GM19035 (cell line): ENCODE results near the gene IER5.
"Not testable (repeated sequence)": the region's sequence is repeated elsewhere in the genome, so short reads cannot be mapped to it uniquely, and the experiment has no call there.

Experiments used
- ATAC-seq: cut with Tn5 transposase; IDR thresholded peaks from one replicate; pipeline ENCODE4 v1.9.1; 2021; ENCODE audit not compliant: unreplicated experiment

IER5 gene

DNA sequence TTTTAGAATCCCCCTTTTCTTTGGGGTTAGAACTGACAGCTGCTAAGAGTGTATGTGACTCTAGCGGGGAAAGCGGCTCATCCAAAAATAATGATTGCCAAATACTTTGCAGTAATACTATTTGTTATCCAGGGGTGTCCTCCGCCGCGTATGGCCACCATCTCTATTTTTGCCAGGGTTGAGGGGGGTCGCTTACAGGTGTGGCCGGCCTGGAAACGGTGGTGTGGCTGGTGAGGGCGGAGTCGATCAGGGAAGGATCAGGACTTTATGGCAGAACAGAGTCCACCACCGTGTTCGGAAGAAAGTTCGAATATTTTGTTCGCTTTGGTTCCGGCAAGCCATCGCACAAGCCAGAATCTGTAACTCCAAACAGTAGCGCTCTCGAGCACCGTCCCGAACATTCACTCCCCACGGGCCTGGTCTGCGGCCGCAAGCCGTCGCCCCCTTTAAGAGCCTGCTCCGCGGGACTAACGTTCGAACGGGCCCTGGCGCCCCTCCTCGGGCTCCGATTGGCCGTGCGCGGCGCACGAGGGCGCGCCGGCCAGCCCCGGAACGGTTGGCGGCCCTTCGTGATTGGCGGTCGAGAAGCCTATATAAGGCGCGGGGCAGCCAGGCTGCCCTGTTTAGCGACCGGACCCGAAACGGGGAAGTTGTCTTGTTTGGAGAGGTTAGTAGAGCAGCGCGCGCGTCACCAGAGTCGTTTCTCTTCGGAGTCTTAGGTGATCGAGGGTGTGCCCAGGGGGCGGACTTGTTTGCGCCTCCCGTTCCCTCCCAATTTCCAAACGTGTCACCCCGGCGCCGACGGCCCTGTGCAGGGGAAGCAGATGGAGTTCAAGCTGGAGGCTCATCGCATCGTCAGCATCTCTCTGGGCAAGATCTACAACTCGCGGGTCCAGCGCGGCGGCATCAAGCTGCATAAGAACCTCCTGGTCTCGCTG is at the start of gene IER5:
Gene IER5, plus strand, starts transcription at position 622 of the 938 bp plus-strand sequence. Its CDS starts 203 bp downstream, at position 825.
- peak; percentile 72 for ATAC-seq

DNA sequence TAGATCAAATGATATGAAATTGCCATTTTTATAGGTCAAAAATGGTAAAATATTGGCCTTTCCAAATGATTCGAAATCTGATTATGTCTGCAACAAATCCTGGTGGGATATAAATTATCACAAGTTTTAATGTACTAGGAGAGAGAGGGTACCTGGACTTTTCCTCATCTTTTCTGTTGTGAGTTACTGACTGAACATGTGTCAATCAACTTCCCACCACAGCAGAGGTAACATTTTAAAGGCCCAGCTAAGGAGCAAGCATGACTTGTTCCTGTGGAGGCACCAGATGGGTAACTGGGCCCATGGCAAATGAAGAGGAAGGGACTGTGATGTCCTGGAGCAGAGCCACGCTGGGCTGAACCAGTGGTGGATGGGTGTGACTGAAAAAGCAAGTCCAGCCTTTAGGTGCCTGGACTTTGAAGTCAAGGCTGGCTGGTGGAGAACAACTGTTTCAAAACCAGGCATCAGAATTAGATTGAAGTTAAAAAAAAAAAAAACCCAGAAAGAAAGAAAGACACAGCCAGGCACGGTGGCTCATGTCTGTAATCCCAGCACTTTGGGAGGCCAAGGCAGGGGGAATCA is 48.1 kb upstream of the IER5 start:
- no peak for ATAC-seq

DNA sequence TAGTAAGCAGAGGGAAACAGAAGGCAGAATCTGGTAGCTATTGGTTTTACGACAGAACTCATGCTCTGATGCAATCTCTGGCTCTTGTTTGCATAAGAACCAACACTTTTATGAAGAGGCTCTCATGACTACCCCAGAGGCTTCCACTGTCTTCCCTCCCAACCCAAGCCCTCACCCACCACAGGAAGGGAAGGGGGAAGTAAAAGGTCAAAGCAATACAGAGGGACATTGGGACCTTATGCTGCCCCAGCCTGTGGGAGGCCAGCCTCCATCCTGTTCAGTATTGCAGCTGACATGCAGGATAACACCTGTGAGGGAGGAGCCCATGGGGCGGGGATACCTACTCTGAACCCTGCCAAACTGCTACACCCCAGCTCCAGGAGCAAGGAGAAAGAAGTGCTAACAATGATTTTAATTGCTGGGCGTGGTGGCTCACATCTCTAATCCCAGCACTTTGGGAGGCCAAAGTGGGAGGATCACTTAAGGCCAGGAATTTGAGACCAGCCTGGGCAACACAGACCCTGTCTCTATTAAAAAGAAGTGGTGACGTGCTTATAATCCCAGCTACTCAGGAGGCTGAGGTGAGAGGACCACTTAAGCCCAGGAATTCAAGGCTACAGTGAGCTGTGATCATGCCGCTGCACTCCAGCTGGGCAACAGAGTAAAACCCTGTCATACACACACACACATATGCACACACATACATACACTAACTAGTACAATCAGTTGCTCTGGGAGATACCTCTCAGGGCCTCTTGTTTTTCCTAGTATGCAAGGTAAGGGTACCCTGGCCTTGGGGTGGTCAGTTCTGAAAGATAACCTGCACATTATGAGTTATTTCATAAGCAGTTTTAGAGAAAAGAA is 45.2 kb upstream of the IER5 start:
- ATAC-seq = no peak

DNA sequence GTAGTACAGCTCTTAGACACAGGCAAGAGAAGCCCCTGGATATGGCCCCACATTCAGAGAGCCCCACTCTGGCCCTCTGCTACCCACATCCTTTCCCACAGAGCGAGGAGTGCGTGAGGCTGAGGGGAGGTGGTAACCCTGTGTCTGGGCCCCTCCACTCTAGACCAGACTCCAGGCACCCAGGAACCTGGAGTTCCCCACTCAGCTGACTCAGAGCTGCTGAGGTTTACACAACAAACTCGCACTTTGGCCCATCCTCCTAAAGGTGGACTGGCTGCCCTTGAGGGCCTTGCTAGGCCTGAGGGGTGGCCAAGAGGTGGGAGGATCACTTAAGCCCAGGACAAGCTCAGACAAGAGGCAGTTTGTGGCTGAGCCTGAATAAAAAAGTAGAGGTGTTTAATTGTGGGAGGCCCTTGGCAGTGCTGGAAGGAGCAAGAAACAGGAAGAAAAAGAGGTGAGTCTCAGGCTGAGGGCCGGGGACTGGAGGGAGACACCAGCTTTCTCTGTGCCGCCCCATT is 44.0 kb upstream of the IER5 start:
- ATAC-seq = peak; percentile 94

DNA sequence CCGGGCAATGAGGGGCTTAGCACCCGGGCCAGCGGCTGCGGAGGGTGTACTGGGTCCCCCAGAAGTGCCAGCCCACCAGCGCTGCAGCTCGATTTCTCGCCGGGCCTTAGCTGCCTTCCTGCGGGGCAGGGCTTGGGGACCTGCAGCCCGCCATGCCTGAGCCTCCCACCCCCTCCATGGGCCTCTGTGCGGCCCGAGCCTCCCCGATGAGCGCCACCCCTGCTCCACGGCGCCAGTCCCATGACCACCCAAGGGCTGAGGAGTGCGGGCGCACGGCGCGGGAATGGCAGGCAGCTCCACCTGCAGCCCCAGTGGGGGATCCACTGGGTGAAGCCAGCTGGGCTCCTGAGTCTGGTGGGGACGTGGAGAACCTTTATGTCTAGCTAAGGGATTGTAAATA is 42.6 kb upstream of the IER5 start:
- ATAC-seq = not testable (repeated sequence)

DNA sequence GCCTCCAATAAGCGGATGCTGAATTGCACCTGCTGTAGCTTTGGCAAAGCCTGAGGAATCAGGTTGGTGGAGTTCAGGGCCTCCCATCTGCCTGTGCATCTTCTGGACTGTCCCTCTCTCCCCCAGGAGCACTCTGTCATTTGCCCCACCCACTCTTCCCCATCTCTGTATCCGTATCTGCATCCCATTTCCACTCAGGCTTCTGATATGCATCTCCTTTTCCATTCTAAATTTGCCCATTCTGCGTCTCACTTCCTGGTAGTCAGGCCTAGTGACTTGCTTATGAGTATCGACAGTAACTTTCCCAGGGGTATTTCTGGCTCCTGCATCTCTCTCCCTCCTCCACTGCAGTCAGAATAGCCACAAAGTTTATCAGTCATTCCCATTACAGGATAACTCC is 39.1 kb upstream of the IER5 start:
- ATAC-seq = no peak

DNA sequence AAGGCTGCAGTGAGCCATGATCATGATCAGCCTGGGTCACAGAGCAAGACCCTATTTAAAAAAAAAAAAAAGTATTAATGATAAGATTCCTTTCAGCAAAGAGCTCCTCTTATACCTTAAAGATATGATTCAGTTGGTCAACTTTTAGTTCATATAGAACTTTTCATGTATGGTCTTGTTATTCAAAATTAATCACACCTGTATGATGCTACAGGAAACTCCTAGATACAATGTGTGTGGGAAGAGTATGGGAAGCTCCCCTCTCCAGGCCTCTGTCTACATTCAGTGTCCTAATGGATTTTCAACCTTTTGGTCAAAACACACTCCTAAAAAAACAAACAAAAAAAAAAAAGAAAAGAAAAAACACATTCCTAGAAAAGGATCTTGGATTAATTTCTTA is 37.6 kb upstream of the IER5 start:
- no peak for ATAC-seq

DNA sequence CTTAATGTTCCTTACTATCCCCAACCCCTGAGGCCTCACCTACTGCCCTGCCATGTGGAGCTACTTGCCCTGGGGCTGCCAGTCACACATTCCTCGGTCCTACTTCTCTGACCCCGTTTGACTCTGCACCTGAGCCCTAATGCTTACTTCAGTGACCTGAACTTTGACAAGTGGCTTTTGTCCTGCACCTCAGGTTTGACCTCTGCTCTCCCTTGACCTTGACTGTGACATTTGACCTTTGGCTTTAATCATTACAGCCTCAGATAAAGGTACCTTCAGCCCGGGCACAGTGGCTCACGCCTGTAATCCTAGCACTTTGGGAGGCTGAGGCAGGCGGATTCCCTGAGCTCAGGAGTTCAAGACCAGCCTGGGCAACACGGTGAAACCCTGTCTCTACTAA is 31.9 kb upstream of the IER5 start:
- ATAC-seq = no peak

DNA sequence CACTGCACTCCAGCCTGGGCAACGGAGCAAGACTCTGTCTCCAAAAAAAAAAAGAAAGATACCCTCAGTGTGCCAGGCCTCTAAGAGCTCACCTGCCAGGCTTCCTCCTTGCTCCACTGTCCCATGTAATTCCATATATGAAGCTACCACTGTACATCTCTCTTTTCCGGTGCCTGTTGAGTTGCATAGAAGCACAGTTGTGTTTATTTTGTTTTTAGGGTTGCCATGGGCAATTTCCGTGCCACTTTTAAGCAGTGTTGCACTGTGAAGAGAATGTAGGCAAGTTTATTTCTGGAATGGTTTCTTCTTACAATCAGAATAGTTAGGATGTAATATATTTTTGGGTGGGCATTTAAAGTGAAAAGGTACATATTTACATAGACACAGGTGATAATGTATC is 31.4 kb upstream of the IER5 start:
- ATAC-seq = no peak

DNA sequence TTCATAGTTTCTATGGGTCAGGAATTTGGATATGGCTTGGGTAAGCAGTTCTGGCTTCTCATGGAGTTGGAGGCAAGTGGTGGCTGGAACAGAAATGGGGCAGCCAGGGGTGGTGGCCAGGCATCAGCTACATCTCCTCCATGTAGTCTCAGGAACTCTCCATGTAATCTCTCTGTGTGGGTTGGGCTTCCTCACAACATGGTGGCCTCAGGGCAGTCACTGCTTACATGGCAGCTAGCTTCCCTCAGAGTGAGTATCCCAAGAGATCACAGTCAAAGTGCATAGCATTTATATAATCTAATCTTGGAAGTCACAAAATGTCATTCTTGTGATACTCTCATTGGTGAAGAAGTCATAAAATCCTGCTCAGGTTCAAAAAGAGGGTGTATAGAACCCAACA is 29.1 kb upstream of the IER5 start:
- no peak for ATAC-seq

DNA sequence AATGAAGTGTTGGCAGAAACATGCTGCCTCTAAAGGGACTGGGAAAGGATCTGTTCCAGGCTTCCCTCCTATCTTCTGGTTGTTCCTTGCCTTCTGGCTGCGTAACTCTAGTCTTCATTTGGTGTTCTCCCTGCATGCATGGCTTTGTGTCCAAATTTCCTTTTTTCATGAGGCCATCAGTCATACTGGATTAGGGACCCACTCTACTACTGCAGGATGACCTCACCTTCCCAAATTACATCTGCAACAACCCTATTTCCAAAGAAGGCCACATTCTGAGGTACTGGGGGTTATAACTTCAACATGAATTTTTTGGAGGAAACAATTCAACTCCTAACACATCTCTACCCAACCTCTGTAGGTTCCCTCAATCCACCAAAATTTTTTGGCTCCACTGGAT is 28.4 kb upstream of the IER5 start:
- ATAC-seq = no peak

DNA sequence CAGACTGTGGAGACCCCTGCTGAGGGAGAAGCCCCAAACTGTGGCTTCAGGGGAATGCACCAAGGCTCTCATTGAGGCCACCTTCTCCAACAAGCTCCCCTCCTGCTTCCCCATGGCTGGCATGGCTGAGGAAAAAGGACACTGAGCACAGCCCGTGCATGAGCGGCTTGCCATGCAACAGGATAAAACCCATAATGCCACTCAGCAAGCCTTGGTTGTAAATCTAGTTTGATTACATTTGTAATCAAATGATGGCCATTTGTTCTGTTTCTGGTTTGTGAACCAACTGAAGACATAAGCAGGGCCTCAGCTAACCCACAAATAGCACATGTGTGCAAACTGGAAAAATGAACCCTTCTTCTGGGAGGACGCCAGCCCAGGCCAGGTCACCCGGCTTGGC is 27.6 kb upstream of the IER5 start:
- not testable (repeated sequence) for ATAC-seq

DNA sequence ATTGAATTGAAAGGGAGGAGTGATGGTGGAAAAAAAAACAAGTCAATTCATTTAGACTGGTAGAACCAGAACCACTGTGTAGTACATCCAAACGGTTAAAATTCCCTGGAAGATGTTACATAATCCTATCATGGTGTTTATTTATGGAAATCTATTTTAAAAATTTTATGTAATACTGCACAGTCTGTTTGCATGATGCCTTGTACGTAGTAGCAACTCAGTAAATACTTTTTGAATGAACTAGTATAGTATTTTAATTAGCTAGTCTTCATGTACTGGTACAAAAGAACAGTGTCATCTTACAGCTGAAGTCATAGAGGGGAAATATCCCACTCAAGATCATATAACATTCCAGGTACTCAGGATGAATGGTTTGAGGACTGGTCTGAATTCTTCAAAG is 27.0 kb upstream of the IER5 start:
- no peak for ATAC-seq

DNA sequence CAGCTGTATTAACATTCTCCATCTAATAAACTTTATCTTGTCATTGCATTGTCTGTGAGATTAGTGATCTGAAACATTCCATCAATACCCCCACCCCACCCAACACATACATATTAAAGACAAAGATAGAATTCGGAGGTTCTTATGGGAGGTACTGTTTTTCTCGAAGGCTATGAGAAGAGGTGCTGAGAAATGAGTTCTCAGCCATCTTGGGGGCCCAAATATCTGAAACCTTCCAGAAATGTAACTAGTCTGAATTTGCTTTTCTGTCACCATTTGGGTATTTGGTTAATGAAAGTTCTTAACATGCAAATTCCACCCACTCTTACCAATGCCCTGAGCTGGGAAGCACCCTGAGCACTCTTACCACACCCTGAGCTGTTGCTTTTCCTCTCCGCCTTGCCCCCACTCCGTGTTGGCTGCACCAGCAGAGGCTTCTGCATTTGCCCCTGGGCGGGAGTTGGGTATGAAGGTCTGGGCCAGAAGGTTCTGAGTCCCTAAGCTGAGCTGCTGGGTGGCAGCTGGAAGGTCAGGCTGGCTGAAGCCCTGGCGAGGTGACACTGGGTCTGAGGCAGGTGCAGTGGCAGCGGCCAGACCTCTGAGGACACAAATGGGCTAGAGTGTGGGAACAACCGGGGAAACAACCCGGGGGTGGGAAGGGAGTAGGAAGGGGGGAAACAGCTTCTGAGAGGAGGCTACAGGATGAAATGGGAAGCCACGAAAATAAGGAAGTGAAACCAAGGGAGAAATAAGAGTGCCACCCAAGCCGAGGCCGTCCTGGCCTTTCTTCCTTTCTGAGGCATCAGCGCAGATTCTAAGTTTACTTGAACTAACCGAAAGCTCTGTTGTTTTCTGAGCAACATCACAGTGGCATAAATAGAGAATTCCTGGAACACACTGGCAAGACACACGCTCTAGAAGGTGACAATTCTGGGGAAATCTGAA is 26.3 kb upstream of the IER5 start:
- peak; percentile 77 for ATAC-seq

DNA sequence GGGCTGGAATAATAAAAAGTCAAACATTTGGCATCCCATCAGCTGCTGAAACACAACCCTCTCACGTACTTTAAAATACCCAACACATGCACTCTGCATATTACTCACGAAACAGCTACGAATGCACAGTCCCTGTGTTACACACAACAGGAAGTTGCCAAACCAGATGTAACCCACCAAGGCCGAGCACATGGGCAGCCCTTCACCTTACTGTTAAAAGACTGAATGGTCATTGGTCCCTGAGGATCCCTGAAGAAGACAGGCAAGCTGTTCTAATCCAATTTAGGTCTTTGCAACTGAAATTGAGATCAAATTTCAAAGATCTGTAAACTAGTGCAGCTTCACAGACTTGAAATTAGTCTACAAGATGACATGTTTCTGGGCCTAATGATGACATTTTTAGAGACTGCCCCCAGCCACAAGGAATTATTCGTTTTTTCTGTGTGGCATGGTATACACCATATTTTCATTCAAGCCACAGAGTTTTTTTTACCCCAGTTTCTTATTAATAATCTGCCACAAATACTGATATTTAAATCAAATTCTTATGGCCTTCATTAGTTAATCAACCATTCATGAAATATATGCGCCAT is 25.6 kb upstream of the IER5 start:
- peak; percentile 69 for ATAC-seq

DNA sequence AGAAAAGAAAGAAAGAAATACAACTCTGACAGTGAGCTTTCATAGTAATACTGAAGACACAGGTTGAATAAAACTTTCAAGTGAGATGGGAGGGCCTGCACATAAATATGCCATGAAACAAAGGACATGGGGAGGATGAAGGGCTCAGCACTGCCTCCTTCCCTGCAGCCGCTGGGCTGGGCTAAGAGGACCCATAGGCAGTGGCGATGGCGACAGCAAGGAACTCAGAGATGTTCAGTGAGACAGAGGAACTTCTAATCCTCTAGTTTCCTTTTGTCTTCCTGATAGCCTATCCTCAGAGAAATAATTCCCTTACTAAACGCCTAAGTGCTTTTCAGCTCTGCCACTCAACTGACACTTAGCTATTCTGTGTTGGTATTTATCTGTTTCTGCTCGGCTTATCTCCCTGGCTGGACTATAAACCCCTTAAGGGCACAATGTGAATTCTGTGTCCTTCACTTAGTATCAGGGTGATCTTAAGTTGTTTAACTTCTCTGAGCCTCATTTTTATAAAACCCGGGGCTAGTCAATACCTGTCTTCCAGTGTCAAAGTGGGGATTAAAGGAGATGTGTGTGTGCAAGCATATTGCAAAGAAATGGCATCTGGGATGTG is 24.4 kb upstream of the IER5 start:
- no peak for ATAC-seq

DNA sequence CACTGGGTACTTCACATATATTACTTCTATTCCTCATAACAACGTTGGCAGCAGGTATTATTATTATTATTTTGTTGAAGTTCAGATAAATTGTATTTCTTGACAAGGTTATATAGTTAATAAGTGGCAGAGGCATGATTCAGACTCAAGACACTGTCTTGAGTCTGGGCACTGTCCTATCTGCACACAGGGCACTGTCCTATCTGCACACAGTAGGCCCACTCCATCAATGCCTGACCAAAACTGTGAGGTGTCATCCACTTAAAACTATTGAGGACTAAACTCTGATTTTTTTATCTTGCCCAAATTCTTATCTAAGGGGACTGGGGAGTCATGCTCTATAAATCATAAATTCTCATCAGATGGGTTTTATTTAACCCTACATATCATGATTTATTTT is 23.8 kb upstream of the IER5 start:
- no peak for ATAC-seq

DNA sequence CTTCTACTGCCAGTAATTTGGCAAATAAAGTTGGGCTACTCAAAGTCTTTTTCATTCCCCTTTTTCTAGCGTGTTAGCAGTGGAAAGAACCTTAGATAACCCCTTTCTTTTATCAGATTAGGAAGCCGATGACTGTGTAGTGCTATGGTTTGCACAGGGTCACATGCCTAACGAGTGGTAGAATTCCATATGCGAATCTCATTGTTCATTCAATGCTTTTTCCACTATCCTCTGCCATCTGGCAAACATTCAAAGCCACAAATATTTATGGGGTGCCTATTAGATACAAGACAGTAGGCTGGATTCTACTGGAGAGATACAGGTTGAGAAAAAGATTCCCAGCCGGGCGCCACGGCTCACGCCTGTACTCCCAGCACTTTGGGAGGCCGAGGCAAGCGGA is 14.9 kb upstream of the IER5 start:
- no peak for ATAC-seq

DNA sequence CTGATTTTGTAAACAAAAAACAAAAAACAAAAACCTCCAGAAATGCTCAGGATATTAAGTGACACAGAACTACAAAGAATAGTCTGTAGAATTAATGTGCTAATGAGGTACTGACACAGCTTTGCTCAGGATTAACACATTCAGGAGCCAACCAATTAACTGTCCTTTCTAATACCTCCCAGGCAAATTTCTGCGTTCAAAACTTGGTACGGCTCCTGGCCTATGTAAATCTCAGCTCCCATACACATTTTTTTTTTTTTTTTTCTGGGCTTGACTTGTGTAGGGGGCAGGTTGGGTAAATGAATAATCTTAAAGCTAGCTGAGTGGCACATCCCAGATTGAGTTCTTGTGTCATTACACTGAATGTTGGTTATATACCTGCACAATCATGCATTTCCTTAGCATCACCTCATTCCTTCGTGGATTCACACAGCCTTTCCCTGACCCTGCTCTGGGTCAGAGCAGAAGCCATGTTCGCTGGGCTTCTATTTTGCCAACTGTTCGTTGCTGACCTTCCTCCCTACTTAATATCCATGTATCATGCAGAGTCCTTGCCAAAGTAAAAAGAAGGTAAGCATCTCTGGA is 12.6 kb upstream of the IER5 start:
- ATAC-seq = no peak
